Measurements from ENCODE around the gene YTHDF1. TPM values are rescaled to one million over a fixed set of nuclear protein-coding genes. Genes with fewer than 3 reads are reported as not detected.

Gene YTHDF1
- total RNA-seq, 1 donor from 2014 or later, result 62.1 TPM

DNA sequence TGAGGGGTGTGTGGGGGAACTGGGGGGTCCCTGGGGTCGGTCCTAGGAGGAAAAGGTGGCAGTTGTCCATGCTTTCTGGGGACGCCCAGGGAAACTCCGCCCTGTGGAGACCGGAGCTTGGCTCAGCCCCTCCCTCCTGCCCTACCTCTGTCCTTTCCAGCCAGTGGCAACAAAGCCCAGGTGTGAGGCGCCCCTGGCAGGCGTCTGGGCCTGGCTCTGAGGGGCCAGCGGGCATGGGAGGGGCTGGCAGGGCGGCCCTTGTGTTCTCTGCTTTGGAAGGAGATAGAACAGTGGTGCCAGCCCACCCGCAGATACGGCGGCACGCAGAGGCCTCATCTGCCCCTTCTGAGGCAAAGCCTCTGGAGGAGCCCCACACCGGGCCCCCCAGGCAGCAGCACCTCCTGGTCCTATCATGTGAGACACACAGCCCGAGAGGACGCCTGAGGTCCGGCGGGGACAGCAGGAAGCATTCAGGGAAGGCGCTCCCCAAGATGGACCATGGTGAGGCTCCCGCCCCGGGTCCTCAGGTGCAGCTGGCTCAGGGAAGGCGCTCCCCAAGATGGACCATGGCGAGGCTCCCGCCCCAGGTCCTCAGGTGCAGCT, 47.9 kb downstream of the YTHDF1 start:
- Mint-ChIP-seq H3K27me3 (ENCODE audit: unreplicated experiment) (peaks cover 12% of the 10 kb centered on the region), H3K9me3 (ENCODE audit: unreplicated experiment) (no peaks in the 10 kb centered on the region), H3K4me1 (ENCODE audit: unreplicated experiment) (no peaks in the 10 kb centered on the region), H3K4me3 (ENCODE audit: unreplicated experiment) (no peak overlapping the region), H3K27ac (ENCODE audit: unreplicated experiment) (no peak overlapping the region), H3K36me3 (ENCODE audit: low read depth, unreplicated experiment) (peaks cover 3% of the 10 kb centered on the region)
- DNase-seq (ENCODE audit: low spot score), result no peak
- TF ChIP-seq, protein P1, sequence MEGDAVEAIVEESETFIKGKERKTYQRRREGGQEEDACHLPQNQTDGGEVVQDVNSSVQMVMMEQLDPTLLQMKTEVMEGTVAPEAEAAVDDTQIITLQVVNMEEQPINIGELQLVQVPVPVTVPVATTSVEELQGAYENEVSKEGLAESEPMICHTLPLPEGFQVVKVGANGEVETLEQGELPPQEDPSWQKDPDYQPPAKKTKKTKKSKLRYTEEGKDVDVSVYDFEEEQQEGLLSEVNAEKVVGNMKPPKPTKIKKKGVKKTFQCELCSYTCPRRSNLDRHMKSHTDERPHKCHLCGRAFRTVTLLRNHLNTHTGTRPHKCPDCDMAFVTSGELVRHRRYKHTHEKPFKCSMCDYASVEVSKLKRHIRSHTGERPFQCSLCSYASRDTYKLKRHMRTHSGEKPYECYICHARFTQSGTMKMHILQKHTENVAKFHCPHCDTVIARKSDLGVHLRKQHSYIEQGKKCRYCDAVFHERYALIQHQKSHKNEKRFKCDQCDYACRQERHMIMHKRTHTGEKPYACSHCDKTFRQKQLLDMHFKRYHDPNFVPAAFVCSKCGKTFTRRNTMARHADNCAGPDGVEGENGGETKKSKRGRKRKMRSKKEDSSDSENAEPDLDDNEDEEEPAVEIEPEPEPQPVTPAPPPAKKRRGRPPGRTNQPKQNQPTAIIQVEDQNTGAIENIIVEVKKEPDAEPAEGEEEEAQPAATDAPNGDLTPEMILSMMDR (IDR thresholded peaks at IDR 0.05; ENCODE audit: unreplicated experiment), result no peak

GRCh38 chr20:63167026-63167917, 48.7 kb downstream of the YTHDF1 start:
- TF ChIP-seq, protein P1 (IDR thresholded peaks at IDR 0.05; ENCODE audit: unreplicated experiment), result no peak
- H3K9me3 Mint-ChIP-seq (ENCODE audit: unreplicated experiment), result no peaks in the 10 kb centered on the region
- H3K27me3 Mint-ChIP-seq (ENCODE audit: unreplicated experiment), result peaks cover 12% of the 10 kb centered on the region
- no peaks in the 10 kb centered on the region for H3K4me1 Mint-ChIP-seq (ENCODE audit: unreplicated experiment)
- H3K27ac Mint-ChIP-seq (ENCODE audit: unreplicated experiment), result no peak overlapping the region
- H3K36me3 Mint-ChIP-seq (ENCODE audit: low read depth, unreplicated experiment), result peaks cover 1% of the 10 kb centered on the region
- no peak overlapping the region for H3K4me3 Mint-ChIP-seq (ENCODE audit: unreplicated experiment)
- no peak for DNase-seq (ENCODE audit: low spot score)

DNA sequence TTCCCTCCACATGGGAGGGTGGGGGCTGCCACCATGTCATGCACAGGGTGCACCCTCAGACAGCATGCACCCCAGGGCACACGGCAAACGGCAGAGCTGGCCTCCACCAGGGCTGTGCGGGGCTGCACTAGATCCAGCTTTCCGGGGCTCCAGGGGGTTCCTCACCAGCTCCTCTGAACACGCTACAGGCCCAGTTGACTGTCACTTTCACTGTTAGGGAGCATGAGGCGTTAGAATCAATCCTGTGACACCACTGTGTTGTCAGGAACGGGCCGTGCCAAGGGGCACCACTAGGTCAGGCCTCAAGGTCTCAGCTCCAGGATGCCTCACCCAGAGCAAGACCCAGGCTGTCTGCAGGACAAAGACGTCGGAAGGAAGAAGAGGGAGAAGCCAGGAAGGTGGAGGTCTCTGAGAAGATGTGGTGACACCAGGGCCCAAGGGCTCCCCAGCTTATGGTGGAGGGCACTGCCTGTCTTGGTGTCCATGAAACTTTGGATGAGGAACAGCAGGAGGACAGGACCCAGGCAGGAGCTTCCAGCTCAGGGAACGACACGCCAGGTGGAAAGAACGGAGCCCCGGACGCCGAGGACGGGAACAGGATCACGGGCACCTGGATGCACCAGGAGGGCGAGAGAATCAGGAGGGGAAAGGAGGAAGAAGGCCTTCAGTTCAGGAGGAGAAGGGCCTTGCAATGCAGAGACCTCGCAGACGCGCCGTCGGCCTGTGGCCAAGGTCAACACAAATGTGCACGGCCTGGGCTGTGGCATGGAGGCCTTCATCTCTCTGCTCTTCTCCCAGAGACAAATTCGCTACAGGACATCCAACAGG, 49.5 kb downstream of the YTHDF1 start:
- H3K27ac Mint-ChIP-seq (ENCODE audit: unreplicated experiment), result no peak overlapping the region
- H3K9me3 Mint-ChIP-seq (ENCODE audit: unreplicated experiment), result no peaks in the 10 kb centered on the region
- H3K27me3 Mint-ChIP-seq (ENCODE audit: unreplicated experiment), result peaks cover 5% of the 10 kb centered on the region
- TF ChIP-seq, protein P1 (IDR thresholded peaks at IDR 0.05; ENCODE audit: unreplicated experiment), result no peak
- no peaks in the 10 kb centered on the region for H3K36me3 Mint-ChIP-seq (ENCODE audit: low read depth, unreplicated experiment)
- no peak for DNase-seq (ENCODE audit: low spot score)
- no peak overlapping the region for H3K4me3 Mint-ChIP-seq (ENCODE audit: unreplicated experiment)
- H3K4me1 Mint-ChIP-seq (ENCODE audit: unreplicated experiment), result no peaks in the 10 kb centered on the region

DNA sequence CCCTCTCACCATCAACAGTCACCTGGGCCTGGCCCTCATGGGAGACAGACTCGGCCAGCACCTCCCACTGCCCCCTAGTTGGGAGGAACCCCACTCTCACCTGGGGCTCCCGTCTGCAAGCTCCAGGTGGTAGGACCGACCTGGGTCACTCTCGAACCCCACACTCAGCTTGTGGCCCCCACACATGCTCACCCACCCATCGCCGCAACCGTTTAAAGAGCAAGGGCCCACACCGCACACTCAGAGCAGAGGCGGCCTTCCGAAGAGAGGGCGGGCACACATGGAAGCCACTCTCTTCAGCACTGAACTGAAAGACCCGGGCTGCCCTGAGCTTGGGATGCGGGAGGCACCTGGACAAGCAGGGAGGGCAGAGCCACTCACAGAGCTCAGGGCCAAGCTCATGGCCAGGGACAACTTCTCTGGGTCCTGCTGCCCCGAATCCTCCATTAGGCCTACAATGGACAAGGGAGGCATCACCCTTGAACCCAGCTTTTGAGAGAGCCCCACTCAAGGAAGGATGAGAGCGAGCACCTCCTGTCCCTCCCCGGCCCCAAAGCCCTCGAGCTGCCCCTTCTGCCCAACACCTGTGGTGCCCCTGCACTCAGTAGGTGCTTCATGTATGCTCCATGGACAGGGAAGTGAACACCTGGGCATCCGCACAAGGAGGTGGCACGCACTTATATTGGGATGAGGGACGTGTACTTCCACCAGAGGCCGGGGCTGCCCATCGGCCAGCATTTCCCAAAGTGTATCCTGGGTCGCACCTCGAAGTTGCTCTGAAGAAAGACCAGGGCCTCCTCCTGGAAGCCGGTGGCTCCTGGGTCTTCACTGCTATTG, 50.4 kb downstream of the YTHDF1 start:
- H3K27me3 Mint-ChIP-seq (ENCODE audit: unreplicated experiment), result peaks cover 5% of the 10 kb centered on the region
- H3K4me1 Mint-ChIP-seq (ENCODE audit: unreplicated experiment), result no peaks in the 10 kb centered on the region
- no peaks in the 10 kb centered on the region for H3K9me3 Mint-ChIP-seq (ENCODE audit: unreplicated experiment)

More for the DNA sequence above, 50.4 kb downstream of the YTHDF1 start:
- Mint-ChIP-seq H3K36me3 (ENCODE audit: low read depth, unreplicated experiment) (no peaks in the 10 kb centered on the region), H3K27ac (ENCODE audit: unreplicated experiment) (no peak overlapping the region), H3K4me3 (ENCODE audit: unreplicated experiment) (no peak overlapping the region)
- no peak for DNase-seq (ENCODE audit: low spot score)
- TF ChIP-seq, protein P1 (IDR thresholded peaks at IDR 0.05; ENCODE audit: unreplicated experiment), result no peak
